ENCODE measurements around the gene KHDC4. TPM values are rescaled to one million over a fixed set of nuclear protein-coding genes. Genes with fewer than 3 reads are reported as not detected.

Gene KHDC4
- total and polyA plus RNA-seq, 9 of the 15 experiments (the other 6 are each of a cell fraction or from before 2014, with no cell fraction given): 12.1 to 185 (median 65.6) TPM

DNA sequence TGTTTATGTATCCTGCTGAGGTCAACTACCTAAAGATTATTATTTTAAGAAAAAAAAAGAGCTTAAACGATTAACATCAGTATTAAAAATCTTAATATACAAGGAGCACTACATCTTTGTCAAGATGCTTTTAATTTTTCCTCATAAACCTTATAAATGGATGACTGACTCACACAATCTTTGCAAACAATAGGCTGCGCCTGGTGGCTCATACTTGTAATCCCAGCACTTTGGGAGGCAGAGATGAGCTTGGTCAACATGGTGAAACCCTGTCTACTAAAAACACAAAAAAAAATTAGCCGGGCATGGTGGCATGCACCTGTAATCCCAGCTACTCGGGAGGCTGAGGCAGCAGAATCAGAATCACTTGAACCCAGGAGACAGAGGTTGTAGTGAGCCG lies 1.7 kb downstream of the KHDC4 start:
- no peaks in the 10 kb centered on the region for H3K9me3 ChIP-seq (replicated peaks; ENCODE audit: control insufficient read depth, insufficient read depth, low read depth, low read length)
- BruUV-seq (replicated peaks): no TSS peak
- no peak overlapping the region for H2AFZ ChIP-seq (ENCODE audit: low read depth, low read length)
- H3K4me1 ChIP-seq (replicated peaks in 1 of 2; ENCODE audit: control insufficient read depth in 2 of 2, insufficient read depth in 2 of 2, low read length in 2 of 2): peaks cover 12 to 13% of the 10 kb centered on the region in 2 experiments; a peak in 4 of 5 replicates
- H3K4me3 ChIP-seq: peak overlapping the region; percentile 81
- H4K20me1 ChIP-seq (replicated peaks; ENCODE audit: control insufficient read depth, insufficient read depth, low read length): 0 out of 2 replicates have a peak, but pooled peaks cover 5% of the 10 kb centered on the region
- H3K36me3 ChIP-seq (ENCODE audit: control insufficient read depth, insufficient read depth, low read length): peaks cover 63% of the 10 kb centered on the region
- FAIRE-seq (no peak), DNase-seq (ENCODE audit: extremely low read depth in 1 of 4, low spot score in 3 of 4) (no peak), ATAC-seq (no peak)
- no peak overlapping the region; the same call in 2 of the 3 replicates for H3K27ac ChIP-seq (ENCODE audit: extremely low read depth, low read depth, low read length)
- 49% methylated on average over 5 of the region's 5 CpGs for WGBS (ENCODE audit: insufficient coverage, low coverage, missing lambda C conversion rate)
- H3K27me3 ChIP-seq (ENCODE audit: control insufficient read depth in 2 of 2, insufficient read depth in 2 of 2, low read length in 2 of 2): no peaks in the 10 kb centered on the region
- CTCF ChIA-PET (ENCODE audit: low intra/inter-chr PET ratio): no interaction called here
- TF ChIP-seq TEAD2 (tag; IDR thresholded peaks at IDR 0.05): no peak
- TF ChIP-seq, protein P1, sequence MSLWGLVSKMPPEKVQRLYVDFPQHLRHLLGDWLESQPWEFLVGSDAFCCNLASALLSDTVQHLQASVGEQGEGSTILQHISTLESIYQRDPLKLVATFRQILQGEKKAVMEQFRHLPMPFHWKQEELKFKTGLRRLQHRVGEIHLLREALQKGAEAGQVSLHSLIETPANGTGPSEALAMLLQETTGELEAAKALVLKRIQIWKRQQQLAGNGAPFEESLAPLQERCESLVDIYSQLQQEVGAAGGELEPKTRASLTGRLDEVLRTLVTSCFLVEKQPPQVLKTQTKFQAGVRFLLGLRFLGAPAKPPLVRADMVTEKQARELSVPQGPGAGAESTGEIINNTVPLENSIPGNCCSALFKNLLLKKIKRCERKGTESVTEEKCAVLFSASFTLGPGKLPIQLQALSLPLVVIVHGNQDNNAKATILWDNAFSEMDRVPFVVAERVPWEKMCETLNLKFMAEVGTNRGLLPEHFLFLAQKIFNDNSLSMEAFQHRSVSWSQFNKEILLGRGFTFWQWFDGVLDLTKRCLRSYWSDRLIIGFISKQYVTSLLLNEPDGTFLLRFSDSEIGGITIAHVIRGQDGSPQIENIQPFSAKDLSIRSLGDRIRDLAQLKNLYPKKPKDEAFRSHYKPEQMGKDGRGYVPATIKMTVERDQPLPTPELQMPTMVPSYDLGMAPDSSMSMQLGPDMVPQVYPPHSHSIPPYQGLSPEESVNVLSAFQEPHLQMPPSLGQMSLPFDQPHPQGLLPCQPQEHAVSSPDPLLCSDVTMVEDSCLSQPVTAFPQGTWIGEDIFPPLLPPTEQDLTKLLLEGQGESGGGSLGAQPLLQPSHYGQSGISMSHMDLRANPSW (CRISPR knock-in tag; IDR thresholded peaks at IDR 0.05): no peak
- TF ChIP-seq KHSRP (IDR thresholded peaks at IDR 0.05): no peak
- TF ChIP-seq, protein P2, sequence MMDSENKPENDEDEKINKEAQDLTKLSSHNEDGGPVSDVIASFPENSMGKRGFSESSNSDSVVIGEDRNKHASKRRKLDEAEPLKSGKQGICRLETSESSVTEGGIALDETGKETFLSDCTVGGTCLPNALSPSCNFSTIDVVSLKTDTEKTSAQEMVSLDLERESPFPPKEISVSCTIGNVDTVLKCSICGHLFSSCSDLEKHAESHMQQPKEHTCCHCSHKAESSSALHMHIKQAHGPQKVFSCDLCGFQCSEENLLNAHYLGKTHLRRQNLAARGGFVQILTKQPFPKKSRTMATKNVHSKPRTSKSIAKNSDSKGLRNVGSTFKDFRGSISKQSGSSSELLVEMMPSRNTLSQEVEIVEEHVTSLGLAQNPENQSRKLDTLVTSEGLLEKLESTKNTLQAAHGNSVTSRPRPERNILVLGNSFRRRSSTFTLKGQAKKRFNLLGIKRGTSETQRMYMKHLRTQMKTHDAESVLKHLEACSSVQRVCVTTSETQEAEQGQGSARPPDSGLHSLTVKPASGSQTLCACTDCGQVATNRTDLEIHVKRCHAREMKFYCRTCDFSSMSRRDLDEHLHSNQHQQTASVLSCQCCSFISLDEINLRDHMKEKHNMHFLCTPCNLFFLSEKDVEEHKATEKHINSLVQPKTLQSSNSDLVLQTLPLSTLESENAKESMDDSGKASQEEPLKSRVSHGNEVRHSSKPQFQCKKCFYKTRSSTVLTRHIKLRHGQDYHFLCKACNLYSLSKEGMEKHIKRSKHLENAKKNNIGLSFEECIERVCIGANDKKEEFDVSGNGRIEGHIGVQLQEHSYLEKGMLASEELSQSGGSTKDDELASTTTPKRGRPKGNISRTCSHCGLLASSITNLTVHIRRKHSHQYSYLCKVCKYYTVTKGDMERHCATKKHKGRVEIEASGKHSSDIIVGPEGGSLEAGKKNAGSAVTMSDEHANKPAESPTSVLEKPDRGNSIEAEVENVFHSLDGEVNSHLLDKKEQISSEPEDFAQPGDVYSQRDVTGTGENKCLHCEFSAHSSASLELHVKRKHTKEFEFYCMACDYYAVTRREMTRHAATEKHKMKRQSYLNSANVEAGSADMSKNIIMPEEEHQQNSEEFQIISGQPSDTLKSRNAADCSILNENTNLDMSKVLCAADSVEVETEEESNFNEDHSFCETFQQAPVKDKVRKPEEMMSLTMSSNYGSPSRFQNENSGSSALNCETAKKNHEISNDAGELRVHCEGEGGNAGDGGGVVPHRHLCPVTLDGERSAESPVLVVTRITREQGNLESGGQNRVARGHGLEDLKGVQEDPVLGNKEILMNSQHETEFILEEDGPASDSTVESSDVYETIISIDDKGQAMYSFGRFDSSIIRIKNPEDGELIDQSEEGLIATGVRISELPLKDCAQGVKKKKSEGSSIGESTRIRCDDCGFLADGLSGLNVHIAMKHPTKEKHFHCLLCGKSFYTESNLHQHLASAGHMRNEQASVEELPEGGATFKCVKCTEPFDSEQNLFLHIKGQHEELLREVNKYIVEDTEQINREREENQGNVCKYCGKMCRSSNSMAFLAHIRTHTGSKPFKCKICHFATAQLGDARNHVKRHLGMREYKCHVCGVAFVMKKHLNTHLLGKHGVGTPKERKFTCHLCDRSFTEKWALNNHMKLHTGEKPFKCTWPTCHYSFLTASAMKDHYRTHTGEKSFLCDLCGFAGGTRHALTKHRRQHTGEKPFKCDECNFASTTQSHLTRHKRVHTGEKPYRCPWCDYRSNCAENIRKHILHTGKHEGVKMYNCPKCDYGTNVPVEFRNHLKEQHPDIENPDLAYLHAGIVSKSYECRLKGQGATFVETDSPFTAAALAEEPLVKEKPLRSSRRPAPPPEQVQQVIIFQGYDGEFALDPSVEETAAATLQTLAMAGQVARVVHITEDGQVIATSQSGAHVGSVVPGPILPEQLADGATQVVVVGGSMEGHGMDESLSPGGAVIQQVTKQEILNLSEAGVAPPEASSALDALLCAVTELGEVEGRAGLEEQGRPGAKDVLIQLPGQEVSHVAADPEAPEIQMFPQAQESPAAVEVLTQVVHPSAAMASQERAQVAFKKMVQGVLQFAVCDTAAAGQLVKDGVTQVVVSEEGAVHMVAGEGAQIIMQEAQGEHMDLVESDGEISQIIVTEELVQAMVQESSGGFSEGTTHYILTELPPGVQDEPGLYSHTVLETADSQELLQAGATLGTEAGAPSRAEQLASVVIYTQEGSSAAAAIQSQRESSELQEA (IDR thresholded peaks at IDR 0.05; ENCODE audit: low read depth): no peak
- TF ChIP-seq CBFA2T3 (IDR thresholded peaks at IDR 0.05): no peak
- TF ChIP-seq, protein P3, sequence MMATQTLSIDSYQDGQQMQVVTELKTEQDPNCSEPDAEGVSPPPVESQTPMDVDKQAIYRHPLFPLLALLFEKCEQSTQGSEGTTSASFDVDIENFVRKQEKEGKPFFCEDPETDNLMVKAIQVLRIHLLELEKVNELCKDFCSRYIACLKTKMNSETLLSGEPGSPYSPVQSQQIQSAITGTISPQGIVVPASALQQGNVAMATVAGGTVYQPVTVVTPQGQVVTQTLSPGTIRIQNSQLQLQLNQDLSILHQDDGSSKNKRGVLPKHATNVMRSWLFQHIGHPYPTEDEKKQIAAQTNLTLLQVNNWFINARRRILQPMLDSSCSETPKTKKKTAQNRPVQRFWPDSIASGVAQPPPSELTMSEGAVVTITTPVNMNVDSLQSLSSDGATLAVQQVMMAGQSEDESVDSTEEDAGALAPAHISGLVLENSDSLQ (IDR thresholded peaks at IDR 0.05): no peak
- no peak for TF ChIP-seq ESRRB (CRISPR knock-in tag; IDR thresholded peaks at IDR 0.05; ENCODE audit: borderline replicate concordance)
- TF ChIP-seq, protein P4, sequence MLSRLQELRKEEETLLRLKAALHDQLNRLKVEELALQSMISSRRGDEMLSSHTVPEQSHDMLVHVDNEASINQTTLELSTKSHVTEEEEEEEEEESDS (CRISPR knock-in tag; IDR thresholded peaks at IDR 0.05): no peak
- TF ChIP-seq NR3C1 (CRISPR knock-in tag; IDR thresholded peaks at IDR 0.05): no peak
- H3K9ac ChIP-seq (ENCODE audit: insufficient read depth in 1 of 2, low read depth in 2 of 2, low read length in 2 of 2): 0 out of 4 replicates have a peak overlapping the region, but pooled peaks of 1 of the 2 experiments have one; percentile 9
- POLR2A ChIA-PET: interaction anchor here (0.6 to 6.3 kb wide), 17 partner anchors 10 to 271 kb away, joined by 3 to 100 read pairs (median 4); partner anchors contain the start of gene SYT11
- peak overlapping the region; percentile 43; the same call in 1 of the 2 replicates for H3K4me2 ChIP-seq (ENCODE audit: insufficient read depth, low read length)
- intact Hi-C loops (cut with micrococcal nuclease): loop anchor here (2.0 to 10.0 kb wide), 2 partner anchors 74 to 192 kb away; partner anchors contain the start of gene SYT11
- no peaks in the 10 kb centered on the region for H3K9me1 ChIP-seq (ENCODE audit: control insufficient read depth, insufficient read depth, low read length)
- in situ Hi-C loops (cut with MboI): loop anchor here (5.0 kb wide), 1 partner anchor 135 kb away; no protein-coding TSS in a partner anchor
- peaks cover 63% of the 10 kb centered on the region for H3K79me2 ChIP-seq (ENCODE audit: control insufficient read depth, insufficient read depth, low read length)

Measured in K562 (cell line).